GM12892 (cell line): ENCODE measurements around the gene ZDHHC11.

ENCODE experiments used
- POLR2A ChIP-seq: IDR thresholded peaks from 2 replicates; pipeline ENCODE4 v1.6.1; 2011; ENCODE audit warnings: low read depth, low read length, control low read depth
- POLR2AphosphoS5 ChIP-seq: IDR thresholded peaks from 2 replicates; pipeline ENCODE4 v1.6.1; 2011; ENCODE audit warnings: low read depth, low read length, control low read depth

GRCh38 chr5:875931-876330 is 25.1 kb upstream of the ZDHHC11 start:
- TF ChIP-seq POLR2A (no peak), POLR2AphosphoS5 (no peak)
